ENCODE results near the gene SLC6A14.

- TF ChIP-seq, protein P1, sequence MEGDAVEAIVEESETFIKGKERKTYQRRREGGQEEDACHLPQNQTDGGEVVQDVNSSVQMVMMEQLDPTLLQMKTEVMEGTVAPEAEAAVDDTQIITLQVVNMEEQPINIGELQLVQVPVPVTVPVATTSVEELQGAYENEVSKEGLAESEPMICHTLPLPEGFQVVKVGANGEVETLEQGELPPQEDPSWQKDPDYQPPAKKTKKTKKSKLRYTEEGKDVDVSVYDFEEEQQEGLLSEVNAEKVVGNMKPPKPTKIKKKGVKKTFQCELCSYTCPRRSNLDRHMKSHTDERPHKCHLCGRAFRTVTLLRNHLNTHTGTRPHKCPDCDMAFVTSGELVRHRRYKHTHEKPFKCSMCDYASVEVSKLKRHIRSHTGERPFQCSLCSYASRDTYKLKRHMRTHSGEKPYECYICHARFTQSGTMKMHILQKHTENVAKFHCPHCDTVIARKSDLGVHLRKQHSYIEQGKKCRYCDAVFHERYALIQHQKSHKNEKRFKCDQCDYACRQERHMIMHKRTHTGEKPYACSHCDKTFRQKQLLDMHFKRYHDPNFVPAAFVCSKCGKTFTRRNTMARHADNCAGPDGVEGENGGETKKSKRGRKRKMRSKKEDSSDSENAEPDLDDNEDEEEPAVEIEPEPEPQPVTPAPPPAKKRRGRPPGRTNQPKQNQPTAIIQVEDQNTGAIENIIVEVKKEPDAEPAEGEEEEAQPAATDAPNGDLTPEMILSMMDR (IDR thresholded peaks at IDR 0.05), result no peak
- no peak for TF ChIP-seq POLR2AphosphoS5 (IDR thresholded peaks at IDR 0.05)
- no peak for TF ChIP-seq EP300 (IDR thresholded peaks at IDR 0.05; ENCODE audit: low read depth)
These were observed 36.7 kb upstream of the SLC6A14 start for GRCh38 chrX:116399681-116400080.

All from transverse colon (tissue), 4 donors.